Dendritic cell treated with granulocyte-macrophage colony-stimulating factor and Interleukin-4, amounts not matched to agents 40 ng/mL and 50 ng/mL, for 4 days (primary cell): ENCODE measurements around the gene CSNK2A3.
A peak's percentile ranks its signal among the peaks of the same experiment; 100 is the strongest.
"Not testable (repeated sequence)": the region's sequence is repeated elsewhere in the genome, so short reads cannot be mapped to it uniquely, and the experiment has no call there.

Experiments used
- H3K27ac Mint-ChIP-seq: one replicate; pipeline ENCODE4 v1.8.0; 2022; ENCODE audit warnings: mild to moderate bottlenecking, mixed read lengths
- H3K27me3 Mint-ChIP-seq: one replicate; pipeline ENCODE4 v1.8.0; 2022; ENCODE audit warnings: mild to moderate bottlenecking, mixed read lengths
- H3K36me3 Mint-ChIP-seq: one replicate; pipeline ENCODE4 v1.8.0; 2022; ENCODE audit warnings: low read depth, mixed read lengths
- H3K4me1 Mint-ChIP-seq: one replicate; pipeline ENCODE4 v1.8.0; 2022; ENCODE audit warnings: low read depth, mixed read lengths
- H3K4me3 Mint-ChIP-seq: one replicate; pipeline ENCODE4 v1.8.0; 2022; ENCODE audit warnings: mild to moderate bottlenecking, moderate library complexity, mixed read lengths
- H3K9me3 Mint-ChIP-seq: one replicate; pipeline ENCODE4 v1.8.0; 2022; ENCODE audit warnings: mixed read lengths
- intact Hi-C: fragments of 100-400 bp; cut with micrococcal nuclease; formaldehyde crosslinking; loops from one replicate; pipeline ENCODE4 v1.15.0; 2022

Gene CSNK2A3

GRCh38 chr11:11352878-11353277, at the start of gene CSNK2A3:
CSNK2A3 (minus strand) TSS chr11:11353250; CDS start chr11:11353119, 131 bp downstream.
- not testable (repeated sequence) for H3K27ac Mint-ChIP-seq

GRCh38 chr11:11401960-11402535, 49.0 kb upstream of the CSNK2A3 start:
- intact Hi-C loops, result no loop called here
- no peak overlapping the region for H3K4me3 Mint-ChIP-seq
- peaks cover 48% of the 10 kb centered on the region for H3K27me3 Mint-ChIP-seq
- H3K27ac Mint-ChIP-seq, result no peak overlapping the region
- H3K36me3 Mint-ChIP-seq, result peaks cover 55% of the 10 kb centered on the region
- H3K4me1 Mint-ChIP-seq, result peaks cover 66% of the 10 kb centered on the region
- no peaks in the 10 kb centered on the region for H3K9me3 Mint-ChIP-seq

More at GRCh38 chr11:11352878-11353277, at the start of gene CSNK2A3:
- Mint-ChIP-seq H3K36me3 (peaks cover 76% of the 10 kb centered on the region), H3K27me3 (peaks cover 41% of the 10 kb centered on the region), H3K4me1 (peaks cover 60% of the 10 kb centered on the region)
- intact Hi-C loops, H3K9me3 Mint-ChIP-seq, H3K4me3 Mint-ChIP-seq: not testable (repeated sequence)

- intact Hi-C loops, result no loop called here
Observed at GRCh38 chr11:11400635-11401232, 47.7 kb upstream of the CSNK2A3 start.

DNA sequence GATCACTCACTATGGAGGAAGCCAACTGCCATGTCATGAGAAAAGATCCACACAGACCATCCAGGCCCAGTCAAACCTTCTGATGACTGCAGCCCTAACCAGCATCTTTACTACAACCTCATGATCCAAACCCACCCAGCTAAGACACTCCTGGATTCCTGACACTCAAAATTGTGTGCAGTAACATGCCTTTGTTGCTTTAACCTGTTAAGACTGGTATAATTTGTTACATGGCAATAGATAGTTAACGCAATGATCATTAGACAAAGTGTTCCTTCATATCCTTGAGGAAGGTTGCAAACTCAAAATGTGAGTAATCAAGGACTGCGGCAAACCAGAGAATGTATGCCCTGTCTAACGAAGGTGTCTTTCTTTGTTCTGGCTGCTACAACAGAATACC, 47.1 kb upstream of the CSNK2A3 start:
- peaks cover 49% of the 10 kb centered on the region for H3K27me3 Mint-ChIP-seq
- intact Hi-C loops, result no loop called here

More at GRCh38 chr11:11400635-11401232, 47.7 kb upstream of the CSNK2A3 start:
- no peaks in the 10 kb centered on the region for H3K9me3 Mint-ChIP-seq
- peaks cover 64% of the 10 kb centered on the region for H3K36me3 Mint-ChIP-seq
- H3K27me3 Mint-ChIP-seq, result peaks cover 51% of the 10 kb centered on the region
- no peak overlapping the region for H3K4me3 Mint-ChIP-seq
- no peak overlapping the region for H3K27ac Mint-ChIP-seq
- H3K4me1 Mint-ChIP-seq, result peaks cover 71% of the 10 kb centered on the region

DNA sequence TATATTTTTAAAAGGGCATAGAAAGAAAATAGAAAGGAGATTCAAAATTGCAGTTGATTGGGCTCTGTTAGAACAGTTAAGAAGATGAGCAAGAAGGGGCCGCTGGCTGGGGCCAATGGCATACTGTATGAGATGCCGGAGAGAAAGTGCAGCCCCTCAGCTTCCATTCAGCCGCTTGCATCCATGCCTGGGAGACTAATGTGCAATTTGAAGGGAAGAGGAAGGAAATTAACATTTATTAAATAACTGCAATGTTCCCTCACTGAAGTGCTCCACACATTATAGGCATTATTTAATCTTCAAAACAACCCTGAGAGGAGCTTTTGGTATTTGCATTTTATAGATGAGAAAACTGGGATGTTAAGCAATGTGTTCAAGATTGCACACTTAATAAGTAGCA, 44.7 kb upstream of the CSNK2A3 start:
- H3K9me3 Mint-ChIP-seq, result no peaks in the 10 kb centered on the region
- intact Hi-C loops, result no loop called here
- H3K4me1 Mint-ChIP-seq, result peaks cover 71% of the 10 kb centered on the region
- no peak overlapping the region for H3K4me3 Mint-ChIP-seq
- peaks cover 34% of the 10 kb centered on the region for H3K27me3 Mint-ChIP-seq
- peak overlapping the region; percentile 63 for H3K27ac Mint-ChIP-seq
- H3K36me3 Mint-ChIP-seq, result peaks cover 44% of the 10 kb centered on the region

More for the DNA sequence above, 47.1 kb upstream of the CSNK2A3 start:
- Mint-ChIP-seq H3K4me1 (peaks cover 71% of the 10 kb centered on the region), H3K36me3 (peaks cover 64% of the 10 kb centered on the region), H3K27ac (no peak overlapping the region), H3K9me3 (no peaks in the 10 kb centered on the region), H3K4me3 (no peak overlapping the region)

DNA sequence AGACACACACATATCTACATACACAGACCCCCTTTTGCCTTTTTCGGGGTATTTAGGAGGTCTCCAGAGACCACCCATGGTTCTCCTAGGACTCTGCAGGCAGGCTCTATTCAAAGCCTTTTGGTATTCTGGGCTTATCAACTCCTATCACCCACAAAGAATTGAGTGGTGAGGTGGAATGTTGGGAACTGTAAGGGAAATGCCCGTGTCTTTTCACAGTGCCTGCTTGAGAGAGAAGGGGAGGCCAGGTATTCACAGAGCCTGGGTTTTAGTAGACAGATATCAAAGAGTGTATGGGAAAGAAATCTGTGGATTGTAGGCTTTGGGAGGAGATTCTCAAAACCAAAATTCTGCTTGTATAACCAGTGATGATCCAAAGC, 44.0 kb upstream of the CSNK2A3 start:
- Mint-ChIP-seq H3K4me3 (no peak overlapping the region), H3K27me3 (peaks cover 27% of the 10 kb centered on the region), H3K9me3 (no peaks in the 10 kb centered on the region), H3K4me1 (peaks cover 71% of the 10 kb centered on the region), H3K36me3 (peaks cover 37% of the 10 kb centered on the region), H3K27ac (peak overlapping the region; percentile 63)
- intact Hi-C loops, result no loop called here

GRCh38 chr11:11396301-11397035, 43.4 kb upstream of the CSNK2A3 start:
- H3K4me1 Mint-ChIP-seq, result peaks cover 67% of the 10 kb centered on the region
- peaks cover 31% of the 10 kb centered on the region for H3K36me3 Mint-ChIP-seq
- H3K9me3 Mint-ChIP-seq, result no peaks in the 10 kb centered on the region
- no peak overlapping the region for H3K4me3 Mint-ChIP-seq
- H3K27ac Mint-ChIP-seq, result peak overlapping the region; percentile 63
- H3K27me3 Mint-ChIP-seq, result peaks cover 24% of the 10 kb centered on the region
- intact Hi-C loops, result no loop called here

GRCh38 chr11:11395126-11395525, 42.1 kb upstream of the CSNK2A3 start:
- H3K27ac Mint-ChIP-seq, result no peak overlapping the region
- H3K4me3 Mint-ChIP-seq, result no peak overlapping the region
- H3K27me3 Mint-ChIP-seq, result peaks cover 18% of the 10 kb centered on the region
- peaks cover 68% of the 10 kb centered on the region for H3K4me1 Mint-ChIP-seq
- intact Hi-C loops, result no loop called here
- H3K36me3 Mint-ChIP-seq, result peaks cover 24% of the 10 kb centered on the region
- no peaks in the 10 kb centered on the region for H3K9me3 Mint-ChIP-seq

GRCh38 chr11:11394241-11394640, 41.2 kb upstream of the CSNK2A3 start:
- intact Hi-C loops, result no loop called here
- Mint-ChIP-seq H3K27ac (no peak overlapping the region), H3K27me3 (peaks cover 18% of the 10 kb centered on the region), H3K4me1 (peaks cover 75% of the 10 kb centered on the region), H3K9me3 (no peaks in the 10 kb centered on the region), H3K36me3 (peaks cover 27% of the 10 kb centered on the region), H3K4me3 (no peak overlapping the region)

DNA sequence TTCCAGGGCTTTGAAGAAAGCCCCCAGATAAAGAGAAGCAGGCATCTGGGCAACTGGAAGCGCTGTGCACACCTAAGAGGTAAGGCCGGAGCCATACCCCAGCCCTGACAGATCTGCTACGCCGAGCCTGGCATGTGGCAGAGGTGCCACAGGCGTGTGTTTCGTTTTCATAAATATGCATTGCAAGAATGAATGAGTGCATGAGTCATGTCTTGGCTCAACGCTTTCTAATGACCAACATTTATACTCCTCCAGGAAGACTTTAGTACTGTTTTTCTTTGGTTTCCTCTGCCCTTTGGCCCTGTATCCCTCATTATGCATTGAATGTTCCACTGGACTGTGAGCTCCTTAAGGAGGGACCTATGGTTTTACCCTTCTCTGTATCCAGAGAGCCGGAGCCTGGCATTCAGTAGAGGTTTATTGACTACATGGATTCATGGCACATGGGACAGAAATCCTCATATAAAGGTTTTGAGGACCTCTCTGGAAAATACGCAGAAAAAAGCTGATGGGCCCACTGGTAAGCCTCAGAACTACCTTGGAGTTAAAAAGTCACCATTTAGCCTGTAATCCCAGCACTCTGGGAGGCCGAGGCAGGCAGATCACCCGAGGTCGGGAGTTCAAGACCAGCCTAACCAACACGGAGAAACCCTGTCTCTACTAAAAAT, 38.9 kb upstream of the CSNK2A3 start:
- peaks cover 72% of the 10 kb centered on the region for H3K4me1 Mint-ChIP-seq
- intact Hi-C loops, result no loop called here
- H3K9me3 Mint-ChIP-seq, result no peaks in the 10 kb centered on the region
- peaks cover 45% of the 10 kb centered on the region for H3K36me3 Mint-ChIP-seq
- no peak overlapping the region for H3K27ac Mint-ChIP-seq
- H3K4me3 Mint-ChIP-seq, result no peak overlapping the region
- H3K27me3 Mint-ChIP-seq, result peaks cover 26% of the 10 kb centered on the region

GRCh38 chr11:11391169-11391568, 38.1 kb upstream of the CSNK2A3 start:
- intact Hi-C loops, result no loop called here
- Mint-ChIP-seq H3K27me3 (peaks cover 26% of the 10 kb centered on the region), H3K9me3 (no peaks in the 10 kb centered on the region), H3K4me3 (no peak overlapping the region), H3K27ac (peak overlapping the region; percentile 46), H3K36me3 (peaks cover 42% of the 10 kb centered on the region), H3K4me1 (peaks cover 71% of the 10 kb centered on the region)

DNA sequence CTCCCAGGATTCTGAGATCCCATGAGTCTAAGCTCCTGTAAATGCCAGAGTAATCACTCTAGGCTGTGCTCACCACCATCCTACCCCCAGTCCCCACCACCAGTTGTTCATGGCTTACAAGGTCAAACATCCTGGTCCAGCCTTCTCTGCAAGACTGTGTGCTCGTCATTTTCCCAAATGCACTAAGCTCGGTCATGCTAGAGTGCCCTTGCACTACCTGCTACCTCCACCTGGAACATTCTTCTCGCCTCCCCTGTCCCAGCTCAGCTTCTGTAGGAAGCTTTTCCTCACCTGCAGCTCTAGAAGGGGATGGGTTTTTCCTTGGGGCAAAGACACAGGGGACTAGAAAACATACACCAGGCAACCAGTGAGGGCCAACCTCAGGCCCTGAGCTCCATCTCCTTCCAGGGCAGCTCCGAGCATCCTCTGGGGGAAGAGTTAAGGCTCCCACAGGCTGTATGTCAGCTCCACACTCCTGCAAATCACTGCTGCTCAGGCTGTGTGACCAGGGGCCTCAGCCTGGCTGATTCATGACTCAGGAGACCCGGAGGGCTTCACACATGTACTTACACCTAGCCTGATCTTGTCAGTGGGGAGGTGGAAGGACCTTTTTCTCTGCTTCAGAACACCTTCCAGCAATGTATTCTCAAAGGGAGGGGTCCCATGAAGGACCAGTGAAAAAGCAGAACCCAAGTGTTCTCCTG, 37.2 kb upstream of the CSNK2A3 start:
- H3K4me1 Mint-ChIP-seq, result peaks cover 69% of the 10 kb centered on the region
- no peak overlapping the region for H3K4me3 Mint-ChIP-seq
- peaks cover 32% of the 10 kb centered on the region for H3K36me3 Mint-ChIP-seq
- intact Hi-C loops, result no loop called here
- no peaks in the 10 kb centered on the region for H3K9me3 Mint-ChIP-seq
- H3K27ac Mint-ChIP-seq, result no peak overlapping the region
- H3K27me3 Mint-ChIP-seq, result peaks cover 20% of the 10 kb centered on the region

DNA sequence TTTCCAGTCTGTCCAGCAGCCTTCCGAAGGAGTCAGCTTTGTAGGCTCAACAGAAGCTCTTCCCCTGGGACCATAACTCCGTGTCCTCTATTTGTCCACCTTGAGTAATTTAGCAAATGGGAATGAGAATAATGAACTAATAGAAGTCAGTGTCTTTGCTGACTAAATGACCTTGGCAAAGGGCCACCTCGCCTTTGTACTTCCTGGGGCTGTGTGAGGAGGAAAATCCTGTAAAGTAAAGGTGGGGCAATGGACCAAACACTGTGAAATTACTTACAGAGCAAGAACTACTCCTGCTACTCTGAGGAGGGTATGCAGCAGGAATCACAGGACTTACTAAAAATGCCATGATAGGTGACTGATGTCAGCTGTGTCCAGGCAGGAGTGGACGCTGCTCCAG, 36.2 kb upstream of the CSNK2A3 start:
- Mint-ChIP-seq H3K27me3 (peaks cover 16% of the 10 kb centered on the region), H3K9me3 (no peaks in the 10 kb centered on the region), H3K27ac (no peak overlapping the region), H3K4me3 (no peak overlapping the region), H3K4me1 (peaks cover 64% of the 10 kb centered on the region), H3K36me3 (peaks cover 35% of the 10 kb centered on the region)
- intact Hi-C loops, result no loop called here
